DND-41 (cell line): Measurements from ENCODE around the gene NFIB.

ENCODE experiments used
- ATAC-seq: fragments of 200-7000 bp; cut with Tn5 transposase; 3 replicates; pipeline ENCODE4 v1.9.1; 2021; ENCODE audit warnings: low read depth; ENCODE audit not compliant: insufficient read depth
- DNase-seq: peaks from one replicate; pipeline ENCODE4 v3.0.0-alpha.2; 2020
- H2AFZ ChIP-seq: 2 replicates; pipeline ENCODE4 v1.6.0; 2012; ENCODE audit warnings: low read depth, low read length
- H3K27ac ChIP-seq: 2 replicates; pipeline ENCODE4 v1.5.1; 2012; ENCODE audit warnings: low read length, inconsistent platforms
- H3K27me3 ChIP-seq: fragments of 200-600 bp; sonication (generic); 2 replicates; pipeline ENCODE4 v1.6.0; 2012; ENCODE audit warnings: low read length, mild to moderate bottlenecking, inconsistent platforms; ENCODE audit not compliant: insufficient read depth, poor library complexity
- H3K36me3 ChIP-seq: 2 replicates; pipeline ENCODE4 v1.5.1; 2012; ENCODE audit warnings: low read length, inconsistent platforms; ENCODE audit not compliant: insufficient read depth
- H3K4me1 ChIP-seq: 2 replicates; pipeline ENCODE4 v1.5.1; 2012; ENCODE audit warnings: mild to moderate bottlenecking, low read length; ENCODE audit not compliant: insufficient read depth
- H3K4me2 ChIP-seq: 2 replicates; pipeline ENCODE4 v1.6.0; 2012; ENCODE audit warnings: mild to moderate bottlenecking, moderate library complexity, low read length, inconsistent platforms; ENCODE audit not compliant: insufficient read depth
- H3K4me3 ChIP-seq, 2 experiments: fragments of 200-600 bp in 1 of 2; shearing (Covaris generic) in 1 of 2; 2 replicates each; pipeline ENCODE4 v1.5.1; 2012 to 2016; ENCODE audit warnings: inconsistent platforms in 2 of 2, low read length in 2 of 2, mild to moderate bottlenecking in 2 of 2, low read depth in 1 of 2, moderate library complexity in 1 of 2
- H3K79me2 ChIP-seq: 2 replicates; pipeline ENCODE4 v1.6.0; 2012; ENCODE audit warnings: low read length, inconsistent platforms; ENCODE audit not compliant: insufficient read depth
- H3K9ac ChIP-seq: 2 replicates; pipeline ENCODE4 v1.6.0; 2012; ENCODE audit warnings: low read depth, mild to moderate bottlenecking, inconsistent platforms, low read length, moderate library complexity
- H3K9me3 ChIP-seq: 2 replicates; pipeline ENCODE4 v1.5.1; 2012; ENCODE audit warnings: low read length, moderate library complexity, mild to moderate bottlenecking, inconsistent platforms; ENCODE audit not compliant: insufficient read depth, severe bottlenecking
- H4K20me1 ChIP-seq: 2 replicates; pipeline ENCODE4 v1.6.0; 2012; ENCODE audit warnings: low read length; ENCODE audit not compliant: insufficient read depth
- EZH2 ChIP-seq: IDR thresholded peaks from 3 replicates; pipeline ENCODE4 v1.6.1; 2012; ENCODE audit warnings: borderline replicate concordance, low read depth, mild to moderate bottlenecking, moderate library complexity, low read length, inconsistent platforms; ENCODE audit not compliant: severe bottlenecking
- TF ChIP-seq, protein P1 (sequence below): IDR thresholded peaks from 2 replicates; pipeline ENCODE4 v1.5.1; 2012; ENCODE audit warnings: borderline replicate concordance, low read length, moderate library complexity, mild to moderate bottlenecking; ENCODE audit not compliant: poor library complexity, severe bottlenecking; ENCODE audit errors: extremely low read depth

Gene NFIB

DNA sequence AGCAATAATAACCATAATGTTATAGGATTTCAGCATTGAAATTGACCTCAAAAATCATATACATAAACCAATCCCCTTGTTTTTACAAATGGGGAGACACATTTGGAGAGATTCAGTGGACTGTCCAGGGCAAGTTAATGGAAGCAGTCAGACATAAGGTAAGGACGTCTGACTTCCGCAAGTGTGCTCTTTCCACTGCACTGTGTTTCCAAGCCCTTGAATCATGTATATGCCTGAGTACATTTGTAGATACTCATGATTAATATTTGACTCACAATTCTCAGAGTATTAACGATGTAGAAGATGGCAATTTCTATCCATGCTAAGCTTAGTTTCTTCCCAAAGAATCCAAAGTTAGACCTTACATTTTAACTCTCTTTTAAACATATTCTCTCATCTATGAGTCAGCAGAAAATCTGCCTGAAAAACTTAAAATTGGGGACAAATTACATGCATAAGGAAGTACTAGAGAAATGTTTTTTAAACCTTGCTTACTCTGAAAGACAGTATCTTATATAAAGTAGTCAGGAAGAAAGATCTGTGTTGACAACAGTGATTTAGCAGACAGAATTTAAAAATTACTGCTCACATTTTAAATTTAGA lies 165.3 kb downstream of the NFIB start:
- no peak overlapping the region for H2AFZ ChIP-seq
- H3K4me1 ChIP-seq: no peaks in the 10 kb centered on the region
- H4K20me1 ChIP-seq: no peaks in the 10 kb centered on the region
- H3K27me3 ChIP-seq: no peaks in the 10 kb centered on the region
- ATAC-seq (no peak), DNase-seq (no peak)
- H3K9me3 ChIP-seq: no peaks in the 10 kb centered on the region
- H3K9ac ChIP-seq: no peak overlapping the region
- H3K79me2 ChIP-seq: no peaks in the 10 kb centered on the region
- H3K27ac ChIP-seq: no peak overlapping the region
- H3K36me3 ChIP-seq: no peaks in the 10 kb centered on the region
- H3K4me3 ChIP-seq: no peak overlapping the region
- TF ChIP-seq, protein P1, sequence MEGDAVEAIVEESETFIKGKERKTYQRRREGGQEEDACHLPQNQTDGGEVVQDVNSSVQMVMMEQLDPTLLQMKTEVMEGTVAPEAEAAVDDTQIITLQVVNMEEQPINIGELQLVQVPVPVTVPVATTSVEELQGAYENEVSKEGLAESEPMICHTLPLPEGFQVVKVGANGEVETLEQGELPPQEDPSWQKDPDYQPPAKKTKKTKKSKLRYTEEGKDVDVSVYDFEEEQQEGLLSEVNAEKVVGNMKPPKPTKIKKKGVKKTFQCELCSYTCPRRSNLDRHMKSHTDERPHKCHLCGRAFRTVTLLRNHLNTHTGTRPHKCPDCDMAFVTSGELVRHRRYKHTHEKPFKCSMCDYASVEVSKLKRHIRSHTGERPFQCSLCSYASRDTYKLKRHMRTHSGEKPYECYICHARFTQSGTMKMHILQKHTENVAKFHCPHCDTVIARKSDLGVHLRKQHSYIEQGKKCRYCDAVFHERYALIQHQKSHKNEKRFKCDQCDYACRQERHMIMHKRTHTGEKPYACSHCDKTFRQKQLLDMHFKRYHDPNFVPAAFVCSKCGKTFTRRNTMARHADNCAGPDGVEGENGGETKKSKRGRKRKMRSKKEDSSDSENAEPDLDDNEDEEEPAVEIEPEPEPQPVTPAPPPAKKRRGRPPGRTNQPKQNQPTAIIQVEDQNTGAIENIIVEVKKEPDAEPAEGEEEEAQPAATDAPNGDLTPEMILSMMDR: no peak
- no peak for TF ChIP-seq EZH2
- no peak overlapping the region for H3K4me2 ChIP-seq

DNA sequence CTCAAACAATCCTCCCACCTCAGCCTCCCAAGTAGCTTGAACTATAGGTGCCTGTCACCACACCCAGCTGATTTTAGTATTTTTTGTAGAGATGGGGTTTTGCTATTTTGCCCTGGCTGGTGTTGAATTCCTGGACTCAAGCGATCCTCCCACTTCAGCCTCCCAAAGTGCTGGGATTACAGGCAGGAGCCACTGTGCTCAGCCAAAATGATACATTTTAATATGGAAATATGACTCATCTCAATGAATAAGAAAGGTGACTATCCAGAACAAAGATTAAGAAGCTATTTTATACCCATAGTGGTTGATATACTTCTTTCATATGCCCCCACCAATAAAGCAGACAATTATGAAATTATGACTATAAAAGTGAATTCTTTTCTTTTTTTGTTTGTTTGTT lies 166.2 kb downstream of the NFIB start:
- no peak overlapping the region for H2AFZ ChIP-seq
- H3K4me2 ChIP-seq: no peak overlapping the region
- H3K9me3 ChIP-seq: no peaks in the 10 kb centered on the region
- no peak for TF ChIP-seq EZH2
- TF ChIP-seq, protein P1: no peak
- H3K9ac ChIP-seq: no peak overlapping the region
- H4K20me1 ChIP-seq: no peaks in the 10 kb centered on the region
- no peaks in the 10 kb centered on the region for H3K36me3 ChIP-seq
- no peaks in the 10 kb centered on the region for H3K27me3 ChIP-seq
- H3K79me2 ChIP-seq: no peaks in the 10 kb centered on the region
- no peak overlapping the region for H3K27ac ChIP-seq
- DNase-seq: no peak
- H3K4me1 ChIP-seq: no peaks in the 10 kb centered on the region
- no peak overlapping the region for H3K4me3 ChIP-seq
- ATAC-seq: no peak

DNA sequence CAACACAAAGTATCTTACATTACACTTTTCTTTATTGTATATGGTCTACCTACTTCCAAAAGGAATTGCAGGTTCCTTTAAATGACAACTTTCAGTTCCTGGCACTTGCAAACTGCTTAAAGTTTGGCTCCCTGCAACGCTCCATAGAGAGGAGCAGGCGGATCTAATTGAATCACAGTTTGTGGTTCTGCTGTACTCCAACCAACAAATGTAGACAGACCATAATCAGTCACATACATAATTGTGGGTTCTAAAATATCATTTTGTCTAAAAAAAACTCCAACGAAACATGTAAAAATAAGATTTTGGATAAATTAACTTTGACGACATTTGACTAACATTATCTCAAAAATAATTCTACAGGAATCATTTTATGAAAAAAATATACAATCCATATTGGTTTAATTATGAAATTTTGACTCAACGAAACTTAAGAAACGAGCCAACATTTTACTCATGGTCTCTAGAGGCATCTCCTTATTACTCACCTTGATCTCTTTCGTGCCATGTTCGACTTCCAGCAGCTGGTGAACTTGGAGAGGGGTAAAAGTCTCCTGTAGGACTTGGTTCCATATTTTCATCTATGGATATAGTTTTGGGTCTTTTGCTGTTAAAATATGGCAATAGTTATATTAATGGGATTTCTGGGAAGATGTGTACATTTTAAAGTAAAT lies 167.6 kb downstream of the NFIB start:
- TF ChIP-seq, protein P1: no peak
- TF ChIP-seq EZH2: no peak
- Histone ChIP-seq H3K27ac (no peak overlapping the region), H3K4me2 (no peak overlapping the region), H3K4me3 (no peak overlapping the region), H3K9ac (no peak overlapping the region), H2AFZ (no peak overlapping the region), H4K20me1 (no peaks in the 10 kb centered on the region), H3K9me3 (no peaks in the 10 kb centered on the region), H3K79me2 (no peaks in the 10 kb centered on the region), H3K4me1 (no peaks in the 10 kb centered on the region), H3K27me3 (no peaks in the 10 kb centered on the region), H3K36me3 (no peaks in the 10 kb centered on the region)
- DNase-seq (no peak), ATAC-seq (no peak)
